Tibial nerve (tissue), 4 donors: ENCODE data around the gene ATP23.

Source experiments
- CTCF ChIP-seq, 5 experiments: fragments of 200-600 bp in 3 of 5; fragments of 450-650 bp in 2 of 5; sonication (generic) in 3 of 5; IDR thresholded peaks; one replicate each; pipeline ENCODE4 v1.5.1; 2016 to 2019; ENCODE audit warnings: antibody characterized with exemption in 5 of 5, mild to moderate bottlenecking in 3 of 5, moderate library complexity in 2 of 5
- EP300 ChIP-seq, 2 donors: sonication (generic); formaldehyde crosslinking; IDR thresholded peaks; one replicate each; pipeline ENCODE4 v1.6.1; 2017; ENCODE audit warnings: antibody characterized with exemption in 2 of 2, mild to moderate bottlenecking in 1 of 2

- TF ChIP-seq CTCF (IDR thresholded peaks at IDR 0.05) (no peak), EP300 (IDR thresholded peaks at IDR 0.05) (no peak)
These were observed 32.3 kb upstream of the ATP23 start for GRCh38 chr12:57909056-57909455.
